Right forelimb (tissue), 1 donor: ENCODE results near the gene VIPR1.

Source experiments
- DNase-seq: peaks from one replicate; pipeline ENCODE4 v3.0.0-alpha.2; 2018

VIPR1 gene

GRCh38 chr3:42511736-42512135 lies 9.3 kb downstream of the VIPR1 start:
- no peak for DNase-seq

- DNase-seq: no peak
Observed at GRCh38 chr3:42513121-42513520, 10.7 kb downstream of the VIPR1 start.

GRCh38 chr3:42513521-42513920 lies 11.1 kb downstream of the VIPR1 start:
- DNase-seq: no peak

GRCh38 chr3:42514876-42515275 lies 12.4 kb downstream of the VIPR1 start:
- no peak for DNase-seq

- DNase-seq: no peak
Observed at GRCh38 chr3:42515391-42515916, 13.0 kb downstream of the VIPR1 start.

GRCh38 chr3:42515976-42516375 lies 13.5 kb downstream of the VIPR1 start:
- DNase-seq: no peak

- no peak for DNase-seq
Observed at GRCh38 chr3:42516443-42516842, 14.0 kb downstream of the VIPR1 start.

- DNase-seq: no peak
Observed at GRCh38 chr3:42517117-42517516, 14.7 kb downstream of the VIPR1 start.

- DNase-seq: no peak
Observed at GRCh38 chr3:42518800-42519567, 16.5 kb downstream of the VIPR1 start.

- no peak for DNase-seq
Observed at GRCh38 chr3:42519568-42519962, 17.1 kb downstream of the VIPR1 start.

GRCh38 chr3:42520336-42520735 lies 17.9 kb downstream of the VIPR1 start:
- no peak for DNase-seq

GRCh38 chr3:42520906-42521305 lies 18.5 kb downstream of the VIPR1 start:
- no peak for DNase-seq

- DNase-seq: no peak
Observed at GRCh38 chr3:42524751-42525150, 22.3 kb downstream of the VIPR1 start.

GRCh38 chr3:42525212-42525611 lies 22.8 kb downstream of the VIPR1 start:
- DNase-seq: no peak

- no peak for DNase-seq
Observed at GRCh38 chr3:42525736-42526345, 23.4 kb downstream of the VIPR1 start.

GRCh38 chr3:42526616-42527367 lies 24.3 kb downstream of the VIPR1 start:
- no peak for DNase-seq

GRCh38 chr3:42527368-42527917 lies 25.0 kb downstream of the VIPR1 start:
- no peak for DNase-seq

GRCh38 chr3:42529468-42529867 lies 27.0 kb downstream of the VIPR1 start:
- no peak for DNase-seq

GRCh38 chr3:42530073-42530472 lies 27.6 kb downstream of the VIPR1 start:
- DNase-seq: no peak

- no peak for DNase-seq
Observed at GRCh38 chr3:42531470-42531869, 29.0 kb downstream of the VIPR1 start.

GRCh38 chr3:42532229-42532628 lies 29.8 kb downstream of the VIPR1 start:
- no peak for DNase-seq

- DNase-seq: no peak
Observed at GRCh38 chr3:42533161-42533897, 30.9 kb downstream of the VIPR1 start.
